CD4-positive, alpha-beta memory T cell (primary cell): ENCODE results near the gene AZU1. TPM values are rescaled to one million over a fixed set of nuclear protein-coding genes. Genes with fewer than 3 reads are reported as not detected.

Source experiments
- CTCF ChIA-PET: fragments of 350-600 bp; sonication (Branson Sonifier 250); formaldehyde crosslinking; loops from one replicate; lab custom pipeline; 2021; ENCODE audit warnings: inconsistent platforms; ENCODE audit not compliant: partially characterized antibody; lab: Charles Lee
- POLR2A ChIA-PET: fragments of 350-600 bp; sonication (Branson Sonifier 250); formaldehyde crosslinking; loops from one replicate; lab custom pipeline; 2021; ENCODE audit not compliant: partially characterized antibody; lab: Charles Lee
- DNase-seq, 5 donors: peaks; one replicate each; pipeline versions ENCODE4 v3.0.0 to v3.0.0-alpha.2; 2020 to 2022; ENCODE audit warnings: mixed read lengths in 1 of 5
- H3K27ac ChIP-seq: one replicate; pipeline ENCODE4 v1.7.0; 2013; ENCODE audit warnings: low read depth, low read length
- H3K27me3 ChIP-seq: 2 replicates; pipeline ENCODE4 v1.7.0; 2013; ENCODE audit warnings: mild to moderate bottlenecking, low read length, moderate library complexity; ENCODE audit not compliant: insufficient read depth
- H3K36me3 ChIP-seq: 2 replicates; pipeline ENCODE4 v1.7.0; 2013; ENCODE audit warnings: mild to moderate bottlenecking, low read length, moderate library complexity; ENCODE audit not compliant: insufficient read depth
- H3K4me1 ChIP-seq: 2 replicates; pipeline ENCODE4 v1.7.0; 2013; ENCODE audit warnings: mild to moderate bottlenecking, low read length, moderate library complexity; ENCODE audit not compliant: insufficient read depth
- H3K4me3 ChIP-seq, 2 donors: one replicate each; pipeline ENCODE4 v1.7.0; 2013; ENCODE audit warnings: low read length in 2 of 2, mild to moderate bottlenecking in 1 of 2
- H3K9me3 ChIP-seq, 2 donors: one replicate each; pipeline ENCODE4 v1.7.0; 2013; ENCODE audit warnings: low read length in 2 of 2, control low read depth in 1 of 2; ENCODE audit not compliant: control insufficient read depth in 1 of 2
- H3K27ac Mint-ChIP-seq, 7 donors: one replicate each; pipeline ENCODE4 v1.8.0; 2020 to 2021; ENCODE audit warnings: mixed read lengths in 7 of 7, mild to moderate bottlenecking in 6 of 7, inconsistent platforms in 3 of 7, moderate library complexity in 3 of 7
- H3K27me3 Mint-ChIP-seq, 2 donors: one replicate each; pipeline ENCODE4 v1.8.0; 2020 to 2021; ENCODE audit warnings: mixed read lengths in 2 of 2
- H3K36me3 Mint-ChIP-seq, 2 donors: one replicate each; pipeline ENCODE4 v1.8.0; 2020 to 2021; ENCODE audit warnings: mixed read lengths in 2 of 2, inconsistent platforms in 1 of 2, mild to moderate bottlenecking in 1 of 2
- H3K4me1 Mint-ChIP-seq, 4 donors: one replicate each; pipeline ENCODE4 v1.8.0; 2020 to 2021; ENCODE audit warnings: mixed read lengths in 4 of 4, mild to moderate bottlenecking in 1 of 4
- H3K4me3 Mint-ChIP-seq, 8 donors: one replicate each; pipeline ENCODE4 v1.8.0; 2020 to 2021; ENCODE audit warnings: mixed read lengths in 8 of 8, mild to moderate bottlenecking in 7 of 8, moderate library complexity in 6 of 8, inconsistent platforms in 3 of 8
- H3K9me3 Mint-ChIP-seq, 8 donors: one replicate each; pipeline ENCODE4 v1.8.0; 2020 to 2021; ENCODE audit warnings: mixed read lengths in 8 of 8, mild to moderate bottlenecking in 5 of 8, inconsistent platforms in 3 of 8, moderate library complexity in 1 of 8
- intact Hi-C: fragments of 100-400 bp; cut with micrococcal nuclease; formaldehyde crosslinking; loops from one replicate; pipeline ENCODE4 v1.15.1; 2023
- polyA plus RNA-seq, 2 donors: library from polyadenylated mRNA; unstranded; fragments of 300-500 nt; fragmentation: Illumina TruSeq; gene quantifications; one replicate each; pipeline ENCODE4 v1.2.3, GENCODE V29; 2021
- total RNA-seq, 2 experiments: library from RNA; stranded (reverse); gene quantifications; one replicate each; pipeline ENCODE4 v1.2.3, GENCODE V29; 2021

AZU1 gene
- total and polyA plus RNA-seq, 4 experiments from 2014 or later = not detected

DNA sequence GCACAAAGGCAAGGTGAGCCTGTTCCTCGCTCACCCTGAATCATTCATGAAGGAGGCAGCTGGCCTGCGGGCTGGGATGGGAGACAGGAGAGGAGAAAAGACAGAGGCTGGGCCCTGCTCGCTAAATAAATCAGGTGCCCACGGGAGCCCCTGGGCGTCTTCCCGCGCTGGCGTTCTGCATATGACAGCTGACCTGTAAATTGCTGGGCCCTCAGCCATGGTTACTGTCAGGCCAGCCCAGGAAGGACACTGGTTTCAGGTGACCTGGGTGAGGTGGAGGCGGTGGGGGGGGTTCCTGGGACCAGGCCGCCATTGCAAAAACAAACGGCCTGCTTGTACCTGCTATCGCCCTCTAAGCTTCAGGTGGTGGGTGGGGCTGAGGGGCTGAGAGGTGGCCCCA lies 33.8 kb upstream of the AZU1 start:
- intact Hi-C loops = loop anchor here (10.0 kb wide), 1 partner anchor 451 kb away; the partner anchor contains the start of genes ATP5F1D and MIDN
- ChIA-PET POLR2A (no interaction called here), CTCF (no interaction called here)
- H3K27ac Mint-ChIP-seq = peak overlapping the region in 1 of 7 donors; percentile 8
- peak overlapping the region in 2 of 8 donors; percentile 17 to 47 for H3K4me3 Mint-ChIP-seq
- no peaks in the 10 kb centered on the region for H3K36me3 ChIP-seq
- peaks cover 8% of the 10 kb centered on the region for H3K4me1 ChIP-seq
- no peaks in the 10 kb centered on the region for H3K9me3 ChIP-seq
- no peaks in the 10 kb centered on the region for H3K27me3 ChIP-seq
- H3K36me3 Mint-ChIP-seq = peaks cover 0 to 5% of the 10 kb centered on the region in 2 donors
- DNase-seq = no peak
- peaks cover 3 to 10% (median 5%) of the 10 kb centered on the region in 4 donors for H3K4me1 Mint-ChIP-seq
- no peak overlapping the region for H3K27ac ChIP-seq
- no peak overlapping the region for H3K4me3 ChIP-seq
- no peaks in the 10 kb centered on the region for H3K27me3 Mint-ChIP-seq
- H3K9me3 Mint-ChIP-seq = no peaks in the 10 kb centered on the region

DNA sequence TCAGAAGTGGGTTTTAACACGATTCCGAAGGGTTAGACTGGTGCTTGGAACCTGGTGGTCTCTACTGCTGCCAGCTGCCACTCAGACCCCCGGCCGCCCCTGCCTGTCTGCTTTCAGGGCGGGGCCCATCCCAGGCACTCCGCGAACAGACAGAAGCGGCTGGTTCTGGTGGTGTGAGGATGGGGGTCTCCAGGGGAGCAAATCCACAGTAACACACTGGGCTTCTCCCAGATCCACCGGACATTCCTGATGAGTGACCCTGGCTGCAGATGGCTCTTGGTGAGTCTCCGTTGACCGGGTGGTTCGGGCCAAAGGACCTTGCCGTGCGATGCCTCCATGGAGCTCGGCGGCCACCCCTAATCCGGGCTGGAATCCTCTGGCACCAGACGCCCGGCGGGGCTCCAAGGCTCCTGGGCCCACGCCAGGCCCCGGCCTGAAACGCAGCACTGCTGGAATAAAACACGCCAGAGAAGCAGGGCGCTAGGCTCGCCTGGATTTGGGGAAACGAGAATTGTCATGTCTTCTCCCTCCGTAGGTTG lies 32.5 kb upstream of the AZU1 start:
- H3K4me3 ChIP-seq = no peak overlapping the region
- H3K9me3 ChIP-seq = no peaks in the 10 kb centered on the region
- H3K36me3 ChIP-seq = no peaks in the 10 kb centered on the region
- Mint-ChIP-seq H3K4me1 (peaks cover 8 to 24% (median 15%) of the 10 kb centered on the region in 4 donors), H3K27me3 (no peaks in the 10 kb centered on the region), H3K36me3 (peaks cover 0 to 16% of the 10 kb centered on the region in 2 donors), H3K27ac (no peak overlapping the region), H3K4me3 (no peak overlapping the region), H3K9me3 (no peaks in the 10 kb centered on the region)
- peaks cover 21% of the 10 kb centered on the region for H3K4me1 ChIP-seq
- CTCF ChIA-PET = no interaction called here
- no peaks in the 10 kb centered on the region for H3K27me3 ChIP-seq
- POLR2A ChIA-PET = interaction anchor here (0.8 to 0.9 kb wide), 2 partner anchors 18 to 189 kb away, joined by 3 to 4 read pairs; partner anchors contain the start of gene WDR18
- H3K27ac ChIP-seq = no peak overlapping the region
- intact Hi-C loops = loop anchor here (5.0 to 10.0 kb wide), 2 partner anchors 450 to 1067 kb away; partner anchors contain the start of genes ATP5F1D, KLF16 and MIDN
- no peak for DNase-seq

DNA sequence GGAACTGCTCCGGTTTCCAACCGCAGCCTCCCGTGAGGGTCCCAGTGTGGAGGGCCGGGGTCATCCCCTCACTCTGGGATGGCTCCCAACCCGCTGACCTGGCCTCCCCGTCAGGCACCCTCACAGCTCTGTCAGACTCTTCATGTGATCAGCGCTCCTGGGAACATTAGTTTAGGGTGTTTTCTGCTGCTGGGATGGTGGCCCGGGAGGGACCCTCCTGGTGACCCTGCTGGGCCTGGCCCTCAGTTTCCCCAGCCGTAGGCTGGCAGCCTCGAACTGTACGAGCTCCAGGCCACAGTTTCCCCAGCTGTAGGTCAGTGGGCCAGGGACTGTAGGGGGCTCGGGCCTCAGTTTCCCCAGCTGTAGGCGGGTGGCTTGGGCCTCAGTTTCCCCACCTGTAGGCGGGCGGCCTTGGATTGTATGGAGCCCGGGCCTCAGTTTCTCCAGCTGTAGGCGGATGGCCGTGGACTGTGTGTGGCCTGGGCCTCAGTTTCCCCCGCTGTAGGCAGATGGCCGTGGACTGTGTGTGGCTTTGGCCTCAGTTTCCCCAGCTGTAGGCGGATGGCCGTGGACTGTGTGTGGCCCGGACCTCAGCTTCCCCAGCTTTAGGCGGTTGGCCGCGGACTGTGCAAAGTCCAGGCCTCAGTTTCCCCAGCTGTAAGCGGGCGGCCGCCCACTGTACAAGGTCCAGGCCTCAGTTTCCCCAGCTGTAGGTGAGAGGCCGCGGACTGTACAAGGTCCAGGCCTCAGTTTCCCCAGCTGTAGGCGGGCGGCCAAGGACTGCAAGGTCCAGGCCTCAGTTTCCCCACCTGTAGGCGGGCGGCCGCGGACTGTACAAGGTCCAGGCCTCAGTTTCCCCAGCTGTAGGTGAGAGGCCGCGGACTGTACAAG lies 31.7 kb upstream of the AZU1 start:
- CTCF ChIA-PET = interaction anchor here (0.5 to 1.8 kb wide), 2 partner anchors 23 to 26 kb away, joined by 3 to 4 read pairs; no protein-coding TSS in a partner anchor
- H3K9me3 Mint-ChIP-seq = no peaks in the 10 kb centered on the region
- intact Hi-C loops = loop anchor here (2.0 to 10.0 kb wide), 3 partner anchors 449 to 1066 kb away; partner anchors contain the start of genes ATP5F1D, CIRBP, KLF16 and MIDN
- H3K27ac Mint-ChIP-seq = no peak overlapping the region
- no peaks in the 10 kb centered on the region for H3K36me3 ChIP-seq
- H3K4me3 ChIP-seq = peak overlapping the region; percentile 65 to 66
- H3K27me3 Mint-ChIP-seq = no peaks in the 10 kb centered on the region
- peaks cover 29% of the 10 kb centered on the region for H3K4me1 ChIP-seq
- no peaks in the 10 kb centered on the region for H3K27me3 ChIP-seq
- peak overlapping the region in 2 of 8 donors; percentile 46 to 96 for H3K4me3 Mint-ChIP-seq
- no peak for DNase-seq
- peaks cover 0 to 21% of the 10 kb centered on the region in 2 donors for H3K36me3 Mint-ChIP-seq
- H3K9me3 ChIP-seq = no peaks in the 10 kb centered on the region
- peak overlapping the region; percentile 61 for H3K27ac ChIP-seq
- POLR2A ChIA-PET = interaction anchor here (0.8 to 2.6 kb wide), 5 partner anchors 17 to 473 kb away, joined by 3 to 7 read pairs (median 4); partner anchors contain the start of genes CIRBP and WDR18
- H3K4me1 Mint-ChIP-seq = peaks cover 14 to 30% (median 21%) of the 10 kb centered on the region in 4 donors

DNA sequence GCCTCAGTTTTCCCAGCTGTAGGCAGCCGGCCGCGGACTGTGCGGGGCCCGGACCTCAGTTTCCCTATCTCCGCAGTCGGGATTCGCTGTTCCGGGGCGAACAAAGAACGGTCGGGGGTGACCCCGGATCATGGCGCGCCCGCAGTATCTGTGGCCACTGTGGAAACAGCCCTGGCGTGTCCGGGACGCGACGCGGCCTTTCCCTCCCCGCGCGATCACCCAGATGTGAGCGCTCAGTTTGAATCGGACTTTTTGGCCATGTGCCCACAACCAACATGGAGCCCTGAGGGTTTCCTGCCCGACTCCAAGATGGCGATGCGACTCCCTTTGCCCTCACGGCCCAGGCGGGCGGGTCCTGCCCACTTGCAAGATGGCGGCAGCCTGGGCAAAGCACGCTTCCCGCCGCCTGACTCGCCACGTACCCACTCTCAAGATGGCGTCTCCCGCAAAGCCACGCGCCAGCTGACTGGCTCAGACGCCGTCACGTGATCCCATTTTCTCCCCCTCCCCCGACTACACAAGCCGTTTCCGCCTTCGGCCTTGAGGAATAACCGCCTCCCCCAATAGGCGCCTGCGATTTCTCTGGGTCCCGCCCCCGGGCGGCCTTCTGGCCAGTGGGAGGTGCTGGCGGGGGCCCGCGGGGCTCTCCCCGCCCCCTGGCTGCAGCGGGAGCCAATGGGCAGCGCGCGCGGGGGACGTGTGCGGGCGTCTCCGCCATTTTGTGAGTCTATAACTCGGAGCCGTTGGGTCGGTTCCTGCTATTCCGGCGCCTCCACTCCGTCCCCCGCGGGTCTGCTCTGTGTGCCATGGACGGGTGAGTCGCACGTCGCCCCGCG lies 30.7 kb upstream of the AZU1 start, which contains the start of gene PTBP1:
Gene PTBP1 (plus strand): TSS at position 761 of the 836 bp plus-strand sequence. CDS start 46 bp downstream, at position 807.
- POLR2A ChIA-PET = interaction anchor here (0.6 to 3.1 kb wide), 12 partner anchors 13 to 472 kb away, joined by 3 to 11 read pairs (median 4); partner anchors contain the start of gene CIRBP

DNA sequence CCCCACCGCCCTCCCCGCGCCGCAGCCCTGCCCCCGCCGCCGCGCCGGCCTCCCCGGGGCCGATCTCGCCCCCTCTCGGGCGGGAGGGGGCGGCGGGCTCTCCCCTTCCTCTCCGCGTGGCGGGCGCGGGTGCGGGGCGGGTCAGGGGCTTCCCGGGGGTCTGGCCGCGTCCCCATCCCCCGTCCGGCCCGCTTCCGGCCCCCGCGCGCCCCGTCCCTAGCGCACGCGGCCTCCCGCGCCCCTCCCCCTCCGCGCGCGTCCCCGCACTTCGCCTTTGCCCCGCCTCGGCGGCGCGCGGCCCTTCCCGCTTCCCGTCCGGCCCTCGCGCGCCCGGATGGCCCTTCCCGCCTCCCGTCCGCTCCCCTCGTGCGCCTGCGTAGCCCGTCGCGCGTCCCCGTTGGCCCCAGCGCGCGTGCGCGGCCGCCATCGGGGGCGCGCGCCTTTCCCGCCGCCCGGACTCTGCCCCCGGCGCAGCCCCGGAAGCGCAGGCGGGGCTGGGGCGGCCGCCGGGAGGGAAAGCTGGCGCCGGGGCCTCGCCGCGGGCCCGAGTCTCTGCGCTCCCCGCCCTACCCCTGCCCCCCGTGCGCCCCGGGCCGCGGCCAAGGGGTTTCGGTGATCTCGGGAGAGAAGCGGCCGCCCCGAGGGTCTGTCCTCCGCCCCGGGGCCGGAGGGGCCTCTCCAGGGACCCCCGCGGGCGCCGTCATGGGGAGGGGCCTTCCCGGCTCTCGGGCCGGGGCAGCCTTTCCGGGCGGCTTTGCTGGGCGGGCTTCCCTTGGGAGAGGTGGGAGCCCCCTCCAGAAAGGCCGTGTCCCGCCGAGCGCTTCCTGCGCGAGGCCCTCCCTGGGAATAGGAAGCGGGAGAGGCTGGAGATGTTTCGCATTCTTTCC lies 29.9 kb upstream of the AZU1 start:
- CTCF ChIA-PET = interaction anchor here (1.8 kb wide), 2 partner anchors 28 to 186 kb away, joined by 3 to 4 read pairs; partner anchors contain the start of gene WDR18
- Histone ChIP-seq H3K27ac (peak overlapping the region; percentile 67), H3K4me3 (peak overlapping the region; percentile 30 to 74), H3K4me1 (peaks cover 47% of the 10 kb centered on the region), H3K27me3 (no peaks in the 10 kb centered on the region), H3K9me3 (no peaks in the 10 kb centered on the region), H3K36me3 (no peaks in the 10 kb centered on the region)
- intact Hi-C loops = loop anchor here (1.0 to 10.0 kb wide), 10 partner anchors 112 to 1065 kb away; partner anchors contain the start of genes ATP5F1D, BSG, CIRBP and DAZAP1
- no peaks in the 10 kb centered on the region for H3K9me3 Mint-ChIP-seq
- POLR2A ChIA-PET = interaction anchor here (0.9 to 3.1 kb wide), 9 partner anchors 12 to 471 kb away, joined by 3 to 11 read pairs (median 5); partner anchors contain the start of genes CIRBP and WDR18
- no peaks in the 10 kb centered on the region for H3K27me3 Mint-ChIP-seq
- peak; percentile 81 to 92 (median 90) for DNase-seq
- peaks cover 3 to 33% of the 10 kb centered on the region in 2 donors for H3K36me3 Mint-ChIP-seq
- peaks cover 22 to 48% (median 34%) of the 10 kb centered on the region in 4 donors for H3K4me1 Mint-ChIP-seq
- peak overlapping the region; percentile 77 to 95 (median 92) for H3K4me3 Mint-ChIP-seq
- H3K27ac Mint-ChIP-seq = peak overlapping the region; percentile 90 to 96 (median 93)

More for the DNA sequence above, 30.7 kb upstream of the AZU1 start, which contains the start of gene PTBP1:
- Mint-ChIP-seq H3K36me3 (peaks cover 0 to 28% of the 10 kb centered on the region in 2 donors), H3K4me1 (peaks cover 16 to 40% (median 27%) of the 10 kb centered on the region in 4 donors), H3K27ac (peak within 1 kb of the TSS; percentile 90 to 96 (median 93)), H3K4me3 (peak within 1 kb of the TSS; percentile 92 to 96 (median 94)), H3K9me3 (no peaks in the 10 kb centered on the region), H3K27me3 (no peaks in the 10 kb centered on the region)
- Histone ChIP-seq H3K27ac (peak within 1 kb of the TSS; percentile 67), H3K4me3 (peak within 1 kb of the TSS; percentile 66 to 74), H3K4me1 (peaks cover 39% of the 10 kb centered on the region), H3K36me3 (no peaks in the 10 kb centered on the region), H3K9me3 (no peaks in the 10 kb centered on the region), H3K27me3 (no peaks in the 10 kb centered on the region)
- intact Hi-C loops = loop anchor here (1.0 to 10.0 kb wide), 10 partner anchors 112 to 1065 kb away; partner anchors contain the start of genes ATP5F1D, BSG, CIRBP and DAZAP1
- peak; percentile 99 to 100 (median 100) for DNase-seq
- CTCF ChIA-PET = interaction anchor here (1.8 kb wide), 1 partner anchor 27 kb away, joined by 4 read pairs; no protein-coding TSS in a partner anchor
